NCI-H2171 (cell line): ENCODE data around the gene EPS8.

ENCODE experiments used
- DNase-seq: peaks from one replicate; lab custom pipeline; 2025; lab: John Stamatoyannopoulos, UW

The EPS8 gene

DNA sequence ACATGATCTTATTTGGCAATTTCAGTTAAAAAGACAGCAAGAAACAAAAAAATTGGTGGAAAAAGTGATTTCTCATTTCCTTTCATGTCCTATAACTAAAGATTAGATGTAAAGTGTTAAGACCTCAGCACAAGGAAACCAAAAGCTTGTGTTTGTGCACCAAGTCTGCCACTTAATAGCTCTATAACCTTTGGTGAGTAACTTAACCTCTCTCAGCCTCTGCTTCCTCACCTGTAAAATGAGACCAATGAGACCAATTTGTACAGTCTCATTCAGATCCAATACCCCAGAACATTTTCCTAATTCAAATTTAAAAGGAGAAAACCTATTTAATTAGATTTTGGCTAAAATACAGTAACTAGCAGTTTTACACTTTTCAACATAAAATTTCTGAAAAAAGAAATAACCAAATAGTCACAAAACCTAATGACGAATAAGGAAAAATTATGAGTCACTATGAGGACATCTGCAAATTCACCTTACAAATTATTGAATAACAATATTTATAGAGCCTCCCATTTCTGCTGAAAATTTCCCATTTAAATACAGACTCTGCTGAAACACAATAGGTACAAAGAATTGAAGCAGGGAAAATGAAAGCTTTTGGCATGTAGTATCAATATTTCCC lies 71.1 kb downstream of the EPS8 start:
- no peak for DNase-seq

DNA sequence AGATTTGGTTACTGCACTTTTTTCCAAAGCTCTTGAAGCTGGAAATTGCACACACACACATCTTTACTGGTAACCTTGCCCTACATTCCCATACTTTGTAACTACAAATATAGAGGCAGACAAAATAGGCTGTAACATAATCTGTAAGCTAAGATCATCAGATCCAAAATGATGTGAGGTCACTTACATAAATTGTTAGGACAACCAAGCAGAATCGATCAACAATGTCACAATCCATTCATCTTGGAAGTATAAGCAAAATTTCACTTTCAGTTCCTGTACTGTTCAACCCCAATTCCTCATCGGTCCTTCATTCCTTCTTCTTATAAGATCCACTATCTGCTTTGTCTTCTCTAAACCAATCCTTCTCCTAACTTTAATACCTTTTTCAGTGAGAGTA lies 72.6 kb downstream of the EPS8 start:
- DNase-seq: no peak

DNA sequence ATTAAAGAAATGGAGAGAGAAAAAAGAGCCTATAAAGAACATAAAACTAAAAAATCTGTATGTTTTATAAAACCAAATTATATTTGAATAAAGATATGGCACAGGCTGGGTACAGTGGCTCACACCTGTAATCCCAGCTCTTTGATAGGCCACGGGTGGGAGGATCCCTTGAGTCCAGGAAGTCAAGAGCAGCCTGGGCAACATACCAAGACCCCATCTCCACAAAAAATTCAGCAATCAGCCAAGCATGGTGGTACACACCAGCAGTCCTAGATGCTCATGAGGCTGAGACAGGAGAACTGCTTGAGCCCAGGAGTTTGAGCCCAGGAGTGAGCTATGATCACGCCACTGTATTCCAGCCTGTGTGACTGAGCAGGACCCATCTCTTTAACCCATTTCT lies 74.9 kb downstream of the EPS8 start:
- no peak for DNase-seq

DNA sequence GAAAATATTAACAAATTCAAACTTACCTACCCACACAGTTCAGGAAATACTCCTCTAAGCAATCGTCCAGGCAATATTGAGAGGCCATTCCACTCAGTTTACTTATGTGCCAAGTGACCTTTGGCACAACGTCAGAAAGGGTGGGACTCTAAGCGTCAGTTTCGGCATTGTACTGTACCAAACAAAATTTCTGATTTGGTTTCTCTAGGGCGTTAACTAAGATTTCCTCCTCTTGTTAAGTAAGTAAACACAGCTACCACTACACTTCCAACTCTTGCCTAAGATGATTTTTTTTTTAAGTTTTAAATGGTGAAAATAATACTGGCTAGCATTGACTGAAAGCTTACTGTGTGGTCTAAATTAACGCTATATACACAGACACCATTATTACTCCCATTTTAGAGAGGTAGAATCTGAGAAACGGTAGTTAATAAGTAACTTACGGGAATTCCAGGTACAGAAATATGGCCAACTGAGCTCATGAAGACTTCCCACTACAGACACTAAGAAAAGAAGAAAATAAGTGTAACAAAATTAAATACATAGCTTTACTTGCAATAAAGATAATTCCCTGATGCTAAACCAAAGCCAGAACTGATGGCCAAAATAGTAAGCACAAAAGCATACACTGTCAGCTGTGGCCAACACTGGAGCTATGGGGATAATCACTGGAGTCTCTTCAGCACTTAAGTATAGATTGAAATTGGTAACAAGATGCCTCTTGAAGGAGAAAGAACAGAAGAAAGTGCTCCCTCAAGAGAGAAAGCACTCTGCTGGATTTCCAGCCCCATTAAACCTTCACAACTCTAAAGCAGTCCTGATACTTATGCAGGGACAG lies 76.1 kb downstream of the EPS8 start:
- no peak for DNase-seq

DNA sequence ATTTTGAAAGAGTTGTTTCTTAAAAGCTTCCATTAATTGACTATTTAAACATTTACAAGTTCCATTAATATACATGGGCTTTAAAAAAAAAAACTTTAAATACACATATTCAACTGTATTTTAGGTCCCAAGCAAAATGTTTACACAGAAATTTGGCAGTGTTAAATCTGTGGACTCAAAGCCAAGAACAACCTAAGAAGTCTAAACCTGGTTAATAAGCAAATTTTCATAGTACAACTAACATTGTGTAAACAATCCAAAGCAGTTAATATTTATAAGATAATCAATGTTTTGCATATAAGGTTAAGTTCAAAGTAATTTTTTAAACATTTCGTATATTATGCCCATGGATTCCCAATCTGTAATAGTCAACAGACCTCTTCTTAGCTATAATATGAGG lies 77.0 kb downstream of the EPS8 start:
- DNase-seq: no peak

DNA sequence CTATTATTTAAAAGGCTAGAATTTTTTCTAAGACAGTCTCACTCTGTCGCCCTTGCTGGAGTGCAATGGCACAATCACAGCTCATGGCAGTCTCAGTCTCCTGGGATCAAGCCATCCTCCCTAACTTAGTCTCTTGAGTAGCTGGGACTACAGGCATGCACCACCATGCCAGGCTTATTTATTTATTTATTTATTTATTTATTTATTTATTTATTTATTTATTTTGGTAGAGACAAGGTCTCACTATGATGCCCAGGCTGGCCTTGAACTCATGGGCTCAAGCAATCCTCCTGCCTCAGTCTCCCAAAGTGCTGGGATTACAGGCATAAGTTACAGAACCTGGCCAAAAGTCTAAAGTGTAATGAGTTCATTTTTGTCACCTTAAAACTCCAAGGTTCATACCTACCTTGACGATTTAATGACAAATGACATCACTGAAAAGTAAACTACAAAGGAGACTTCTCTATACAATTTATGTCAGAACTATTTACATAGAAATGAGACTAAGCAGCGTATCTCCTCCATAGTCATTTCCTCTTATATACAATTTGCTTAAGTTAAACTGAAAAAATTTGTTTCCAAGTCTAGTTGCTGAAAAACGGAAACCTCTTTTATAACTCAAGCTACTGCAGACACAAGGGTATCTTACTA lies 78.2 kb downstream of the EPS8 start:
- DNase-seq: no peak

DNA sequence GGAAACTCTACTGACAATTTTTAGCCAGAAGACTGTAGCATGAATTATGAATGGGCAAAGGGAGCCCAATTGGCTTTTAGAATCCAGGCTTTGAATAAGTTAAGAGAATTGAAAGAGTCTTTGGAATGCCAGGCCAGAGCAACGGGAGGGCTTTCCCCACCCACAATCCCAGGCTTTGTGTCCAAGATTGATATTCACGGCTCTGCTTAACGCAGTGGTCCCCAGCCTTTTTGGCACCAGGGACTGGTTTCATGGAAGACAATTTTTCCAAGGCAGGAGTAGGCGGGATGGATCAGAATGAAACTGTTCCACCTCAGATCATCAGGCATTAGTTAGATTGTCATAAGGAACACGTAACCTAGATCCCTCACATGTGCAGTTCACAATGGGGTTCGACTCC lies 79.6 kb downstream of the EPS8 start:
- DNase-seq: no peak

DNA sequence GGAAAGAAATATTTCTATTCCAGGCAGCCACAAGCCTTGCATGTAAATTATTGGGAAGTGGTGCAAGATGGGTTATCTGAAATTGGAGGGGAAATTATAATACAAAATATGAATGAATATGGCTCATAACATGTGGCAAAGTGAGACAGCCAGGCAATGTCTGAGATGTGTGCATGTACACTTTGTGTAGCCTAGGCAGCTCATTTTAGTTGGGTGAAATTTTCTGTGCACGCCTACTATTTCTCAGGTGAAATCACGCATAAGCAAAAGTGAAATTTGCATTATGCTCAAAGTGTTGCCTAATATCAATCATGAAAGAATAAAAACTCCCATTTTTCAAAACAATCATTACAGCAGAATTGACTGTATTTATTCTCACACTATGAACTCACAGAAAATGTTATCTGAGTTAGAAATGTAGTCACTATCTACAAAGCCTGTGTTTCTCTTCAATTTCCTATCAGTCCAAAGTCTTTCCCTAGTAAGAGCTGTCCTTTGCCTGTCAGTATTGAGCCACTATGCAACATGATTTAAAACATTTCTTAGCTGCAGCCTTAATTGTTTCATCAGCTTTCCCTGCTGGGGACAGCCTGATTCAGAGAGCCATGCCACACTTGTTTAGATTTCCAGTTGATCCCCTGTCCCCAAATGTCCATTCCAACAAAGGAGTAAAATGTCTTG lies 80.7 kb downstream of the EPS8 start:
- DNase-seq: no peak

DNA sequence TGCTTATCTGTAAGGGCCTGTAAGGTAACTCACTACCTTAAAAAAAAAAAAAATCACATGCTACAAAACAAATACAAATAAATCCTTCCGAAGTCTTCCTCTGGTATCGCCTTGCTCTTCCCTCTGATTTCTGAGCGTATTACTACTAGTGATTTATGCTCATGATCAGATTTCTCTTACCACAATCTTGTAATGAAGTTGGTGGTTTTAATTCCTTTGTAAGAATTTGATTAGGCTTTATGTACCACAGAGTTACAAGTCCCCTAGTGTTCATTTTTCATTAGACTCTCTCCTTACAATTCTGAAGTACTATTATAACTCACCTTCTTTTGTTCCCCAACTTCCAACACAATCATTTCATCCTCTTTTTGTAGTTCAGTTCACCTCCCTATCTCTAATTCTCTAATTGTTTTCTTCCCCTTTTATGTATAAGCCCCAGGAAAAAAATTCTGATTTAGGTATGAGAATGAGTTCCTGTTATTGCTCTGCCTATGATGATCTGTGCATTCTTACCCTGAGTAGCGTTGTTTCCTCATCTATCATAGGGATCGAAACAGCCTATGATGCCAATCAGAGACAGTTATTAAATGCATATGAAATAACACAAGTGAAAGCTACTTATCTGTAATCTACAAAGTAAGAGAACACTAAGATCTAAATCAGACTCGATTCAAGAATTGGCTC lies 81.5 kb downstream of the EPS8 start:
- DNase-seq: no peak

DNA sequence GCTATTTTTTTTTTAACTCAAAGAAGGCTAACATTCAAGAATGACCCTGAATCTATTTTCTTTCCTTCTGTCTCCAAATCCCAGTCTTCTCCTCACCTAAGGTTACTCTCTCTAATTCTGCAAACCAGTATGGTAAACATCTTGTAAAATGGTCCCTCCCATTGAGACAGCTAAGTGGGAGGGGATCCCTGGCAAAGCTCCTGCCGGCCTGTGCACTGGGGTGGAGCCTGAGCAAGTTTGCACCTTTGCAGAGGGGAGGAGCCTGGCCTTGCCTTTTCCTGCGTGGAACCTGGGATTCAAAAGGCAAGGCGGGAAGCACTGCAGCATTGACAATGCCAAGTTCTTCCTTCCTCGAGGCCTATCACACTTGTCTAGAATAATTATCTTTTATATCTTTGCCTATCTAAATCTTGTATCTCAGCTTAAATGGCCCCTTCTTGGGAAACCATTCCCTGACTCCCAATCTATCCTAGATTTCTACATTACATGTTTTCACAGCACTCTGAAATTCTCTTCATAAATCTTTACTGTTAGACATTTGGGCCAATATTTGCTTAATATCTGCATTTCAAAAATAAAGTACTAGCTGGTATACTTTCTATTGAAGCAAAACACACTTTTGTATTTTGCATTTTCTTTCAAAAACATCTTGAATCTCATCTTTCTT lies 83.0 kb downstream of the EPS8 start:
- DNase-seq: no peak

DNA sequence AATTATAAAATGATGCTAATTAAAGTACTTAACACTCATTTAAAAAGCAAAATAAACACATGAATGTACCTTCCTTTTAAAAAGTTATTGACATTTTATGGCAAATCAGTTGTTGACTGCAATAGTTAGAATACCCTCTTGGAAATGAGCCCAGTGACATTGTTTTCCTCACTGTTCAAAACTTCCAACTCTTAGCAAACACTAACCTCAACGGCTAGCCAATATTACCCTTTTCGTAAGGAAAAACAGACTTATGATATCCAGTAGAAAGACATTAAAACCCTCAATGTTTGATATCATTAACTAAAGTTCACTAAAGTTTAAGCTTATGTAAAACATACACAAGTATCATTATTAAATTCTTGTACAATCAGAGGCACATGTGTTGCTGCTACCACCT lies 83.6 kb downstream of the EPS8 start:
- DNase-seq: no peak

DNA sequence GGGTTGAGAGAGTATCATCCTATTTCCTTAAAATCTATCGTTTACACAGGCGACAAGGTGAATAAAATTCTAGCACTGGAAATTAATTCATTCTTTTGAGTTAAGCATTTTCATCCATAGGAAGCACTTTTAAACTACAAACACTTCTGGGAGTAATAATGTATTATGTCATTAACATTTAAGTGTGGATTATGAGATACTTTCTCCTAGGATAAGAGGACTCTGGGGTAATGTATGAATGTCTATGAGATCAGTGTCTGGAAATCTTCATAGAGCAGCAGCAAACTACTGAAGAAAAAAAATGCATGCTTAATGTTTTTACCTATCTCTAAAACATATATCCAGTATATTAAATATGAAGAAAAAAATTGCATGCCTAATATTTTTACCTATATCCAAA lies 86.9 kb downstream of the EPS8 start:
- DNase-seq: no peak

DNA sequence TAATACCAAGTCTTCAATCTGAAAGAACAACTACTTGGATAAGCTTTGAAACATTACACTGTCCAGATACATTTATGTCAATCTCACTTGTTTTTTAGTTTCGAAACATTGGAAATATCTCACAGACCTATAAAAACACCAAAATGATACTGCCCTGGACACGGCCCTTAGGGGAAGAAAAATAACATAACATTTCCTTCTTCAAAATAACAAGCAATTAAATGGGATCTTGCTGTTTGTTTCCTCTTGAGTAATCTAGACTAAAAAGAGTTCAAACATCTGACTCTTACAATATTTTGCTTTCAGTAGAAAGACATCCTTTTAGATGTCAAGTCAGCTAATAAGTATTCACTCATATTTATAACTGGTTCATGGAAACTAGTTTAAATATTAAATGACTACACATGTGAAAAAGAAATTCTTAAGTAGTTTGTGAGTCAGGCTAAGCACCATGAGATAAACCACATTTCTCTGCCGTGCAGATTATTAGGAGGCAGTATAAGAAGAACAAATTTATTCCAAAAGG lies 87.5 kb downstream of the EPS8 start:
- no peak for DNase-seq

DNA sequence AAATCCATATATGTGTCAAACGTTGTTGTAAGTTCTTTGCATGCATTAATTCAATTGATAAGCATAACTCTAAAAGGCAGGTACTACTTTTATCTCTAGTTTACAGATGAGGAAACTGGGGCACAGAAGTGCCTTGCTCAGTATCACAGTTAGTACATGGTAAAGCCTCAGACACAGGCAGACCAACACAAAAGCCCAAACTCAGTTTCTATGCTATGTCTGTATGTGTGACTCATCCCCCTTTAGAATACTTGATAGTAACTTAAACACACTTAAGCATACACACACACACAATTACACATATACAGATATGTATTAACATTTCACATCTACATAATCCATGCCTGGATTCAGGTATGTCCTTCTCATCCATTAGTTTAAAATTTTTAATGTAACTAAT lies 88.0 kb downstream of the EPS8 start:
- no peak for DNase-seq

DNA sequence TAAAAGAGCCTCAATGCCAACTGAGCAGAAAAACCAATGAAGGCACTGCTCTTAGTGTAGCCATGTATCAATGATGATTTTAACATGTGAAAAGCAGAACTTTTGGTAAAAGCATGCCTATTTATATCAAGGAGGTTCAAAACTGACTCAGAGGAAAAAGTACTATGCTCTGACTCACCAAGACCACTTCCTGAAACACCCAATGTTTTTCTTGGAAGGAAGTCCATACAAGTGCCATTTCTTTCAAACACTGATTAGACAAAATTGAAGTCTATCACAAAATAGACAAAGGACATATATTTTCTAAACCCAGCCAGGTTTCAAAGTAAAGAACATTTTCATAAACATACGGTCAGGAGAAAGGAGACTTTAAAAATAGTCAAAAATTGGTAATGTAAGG lies 88.6 kb downstream of the EPS8 start:
- DNase-seq: no peak

DNA sequence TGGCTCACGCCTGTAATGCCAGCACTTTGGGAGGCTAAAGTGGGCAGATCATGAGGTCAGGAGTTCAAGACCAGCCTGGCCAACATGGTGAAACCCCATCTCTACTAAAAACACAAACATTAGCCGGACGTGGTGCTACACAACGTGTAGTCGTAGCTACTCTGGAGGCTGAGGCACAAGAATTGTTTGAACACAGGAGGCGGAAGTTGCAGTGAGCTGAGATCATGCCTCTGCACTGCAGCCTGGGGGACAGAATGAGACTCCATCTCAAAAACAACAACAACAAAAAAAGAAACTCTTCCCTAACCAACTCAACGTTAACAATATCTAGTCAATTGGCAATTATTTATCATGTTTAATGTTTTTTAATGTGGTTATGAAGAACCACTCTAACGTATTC lies 89.3 kb downstream of the EPS8 start:
- no peak for DNase-seq

DNA sequence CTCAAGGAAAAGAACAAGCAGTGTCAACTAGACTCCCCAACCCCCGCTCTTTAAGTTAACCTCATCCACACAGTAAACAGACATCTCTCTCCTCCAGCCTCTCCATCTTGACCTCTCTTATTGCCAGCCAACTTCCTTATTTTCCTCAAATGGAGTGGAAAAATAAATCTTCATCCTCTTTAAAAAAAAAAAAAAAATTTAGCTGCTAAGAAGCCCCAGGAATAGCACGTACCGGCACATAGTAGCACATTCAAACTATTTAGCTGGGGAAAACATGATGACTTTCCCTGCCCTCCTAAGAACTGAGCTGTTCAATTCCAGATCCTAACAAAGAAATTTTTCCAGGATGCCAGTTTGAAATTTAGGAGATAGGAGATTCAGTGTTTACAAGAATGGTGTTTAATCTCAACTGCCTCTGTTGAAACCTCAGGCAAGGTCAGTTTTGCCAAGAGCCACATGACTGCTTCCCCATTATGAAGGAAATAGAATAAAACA lies 90.8 kb downstream of the EPS8 start:
- DNase-seq: no peak

DNA sequence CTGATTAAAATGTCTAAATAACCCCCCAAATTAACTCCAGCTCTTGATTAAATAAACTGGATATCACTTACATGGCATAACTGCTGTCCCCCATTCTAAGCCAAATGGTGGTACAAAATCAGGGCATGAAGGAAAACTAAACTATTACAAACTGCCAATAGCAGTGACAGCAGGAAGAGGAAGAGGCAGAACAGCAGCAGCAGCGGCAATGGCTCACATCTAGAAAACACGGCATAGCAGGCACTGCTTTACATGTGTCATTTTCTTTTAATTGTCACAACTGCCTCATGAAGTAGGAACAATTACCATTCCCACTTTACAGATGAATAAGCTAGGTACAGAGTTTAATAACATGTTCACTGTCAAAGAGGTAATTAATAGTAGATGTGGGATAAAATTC lies 92.0 kb downstream of the EPS8 start:
- no peak for DNase-seq

DNA sequence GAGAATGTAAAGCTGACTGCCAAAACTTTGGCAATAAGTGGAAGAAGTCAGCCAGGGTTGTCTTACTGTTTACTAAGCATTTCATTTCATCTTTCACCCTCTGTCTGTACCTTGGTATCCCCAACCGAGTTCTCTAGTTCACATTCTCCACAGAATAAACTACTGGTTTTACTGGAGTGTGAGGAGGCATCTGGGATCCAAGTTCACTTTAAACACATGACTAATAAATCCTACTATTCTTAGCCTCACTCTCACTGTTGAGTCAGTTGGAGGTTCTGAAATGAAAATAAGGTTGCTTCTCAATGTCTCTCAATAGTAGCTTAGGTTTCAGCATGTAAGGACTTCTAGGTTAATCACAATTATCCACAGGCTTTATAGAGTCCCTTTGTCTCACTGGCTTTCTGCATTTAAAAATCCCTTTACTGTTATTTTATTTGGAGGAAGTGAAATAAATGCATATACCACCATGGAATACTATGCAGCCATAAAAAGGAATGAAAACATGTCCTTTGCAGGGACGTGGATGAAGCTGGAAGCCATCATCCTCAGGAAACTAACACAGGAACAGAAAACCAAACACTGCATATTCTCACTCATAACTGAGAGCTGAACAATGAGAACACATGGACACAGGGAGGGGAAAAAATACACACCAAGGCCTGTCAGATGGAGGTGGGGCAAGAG lies 95.8 kb downstream of the EPS8 start:
- no peak for DNase-seq

DNA sequence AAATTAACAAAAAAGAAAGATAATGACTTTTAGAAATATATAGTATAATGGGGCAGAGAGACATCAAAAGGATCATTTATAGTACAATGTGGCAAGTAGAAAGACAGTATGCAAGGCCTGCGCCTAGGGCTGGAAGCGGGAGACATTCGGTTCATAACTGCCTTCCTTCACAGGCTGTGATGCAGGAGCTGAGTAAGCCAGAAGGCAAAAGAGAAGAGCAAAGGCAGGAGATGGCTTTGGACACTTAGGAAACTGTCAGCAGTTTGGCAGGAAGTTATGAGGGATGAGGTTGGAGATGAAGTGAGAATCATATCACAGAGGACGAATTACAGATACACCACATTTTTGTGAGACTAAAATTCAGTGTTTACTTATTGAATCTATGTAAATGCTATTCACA lies 97.8 kb downstream of the EPS8 start:
- no peak for DNase-seq

DNA sequence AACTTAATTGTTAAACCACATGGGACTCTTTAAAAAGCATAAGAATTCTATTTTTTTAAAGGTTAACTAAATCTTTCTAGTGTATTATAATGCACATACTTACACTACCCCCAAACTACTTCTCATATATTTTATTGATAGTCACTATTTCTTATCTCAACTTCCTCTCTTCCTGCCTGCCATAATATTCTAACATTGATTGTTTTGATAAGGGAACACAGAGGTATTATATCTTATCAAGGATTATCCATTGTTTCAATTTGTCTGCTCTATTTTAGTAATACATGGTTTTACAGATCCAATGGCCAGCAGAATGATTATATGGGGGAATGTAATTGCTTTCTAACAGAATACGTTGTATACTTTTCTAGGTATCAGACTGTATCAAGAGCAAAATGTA lies 98.9 kb downstream of the EPS8 start:
- no peak for DNase-seq
